ENCODE measurements around the gene HPS5.
"Not testable (repeated sequence)": the region's sequence is repeated elsewhere in the genome, so short reads cannot be mapped to it uniquely, and the experiment has no call there.

The HPS5 gene

GRCh38 chr11:18269252-18269651, 52.7 kb downstream of the HPS5 start:
- DNase-seq: not testable (repeated sequence)

DNA sequence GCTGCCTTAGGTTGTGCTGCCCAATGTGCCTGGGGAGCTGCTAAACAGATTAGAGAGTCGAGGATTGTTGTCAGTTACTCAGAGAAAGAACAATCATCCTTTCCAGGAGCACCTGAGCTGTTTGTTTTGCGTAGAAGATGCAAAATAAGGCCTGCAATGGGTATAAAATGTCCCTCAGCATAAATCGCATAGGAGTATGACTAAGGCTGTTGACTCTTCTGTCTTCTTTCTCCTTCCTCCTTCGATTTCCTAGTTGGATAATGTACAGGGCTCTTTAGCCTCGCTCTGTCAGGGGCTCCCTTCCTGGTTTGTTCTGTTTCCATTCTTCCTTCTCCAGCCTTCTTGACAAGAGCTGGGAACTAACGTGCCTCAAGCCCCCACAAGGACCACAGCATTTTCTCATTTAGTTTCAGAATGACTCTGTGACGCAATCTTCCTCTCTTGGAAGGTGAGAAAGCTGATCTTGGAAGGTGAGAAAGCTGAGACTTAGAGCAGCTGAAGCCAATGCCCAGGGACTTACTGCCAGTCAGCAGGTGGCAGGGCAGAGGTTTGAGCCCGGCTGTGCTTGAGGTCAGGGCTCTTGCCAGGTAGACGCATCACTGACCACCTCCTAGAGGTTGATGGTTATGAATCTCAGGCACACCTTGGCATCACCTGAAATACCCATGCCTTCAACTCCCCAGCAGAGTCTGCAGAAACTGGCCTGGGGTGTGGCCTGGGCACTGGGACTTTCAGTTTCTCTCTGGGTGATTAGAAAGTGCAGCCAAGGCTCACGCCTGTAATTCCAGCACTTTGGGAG, 54.4 kb downstream of the HPS5 start:
- not testable (repeated sequence) for DNase-seq

DNA sequence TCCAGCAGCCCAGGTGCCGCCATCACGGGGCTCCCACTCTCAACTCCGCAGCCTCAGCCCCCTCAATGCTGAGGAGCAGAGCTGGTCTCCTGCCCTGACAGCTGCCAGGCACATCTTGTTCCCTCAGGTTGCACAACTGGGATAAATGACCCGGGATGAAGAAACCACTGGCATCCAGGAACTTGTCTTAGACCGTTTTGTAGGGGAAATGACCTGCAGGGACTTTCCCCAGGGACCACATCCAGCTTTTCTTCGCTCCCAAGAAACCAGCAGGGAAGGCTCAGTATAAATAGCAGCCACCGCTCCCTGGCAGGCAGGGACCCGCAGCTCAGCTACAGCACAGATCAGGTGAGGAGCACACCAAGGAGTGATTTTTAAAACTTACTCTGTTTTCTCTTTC, 56.0 kb downstream of the HPS5 start, which contains the start of gene SAA1:
Gene SAA1, plus strand, starts transcription at position 316 of the 400 bp plus-strand sequence. CDS start 624 bp downstream, outside the sequence.
- no peak for DNase-seq

GRCh38 chr11:18264677-18265555, 57.0 kb downstream of the HPS5 start:
- no peak for DNase-seq

DNA sequence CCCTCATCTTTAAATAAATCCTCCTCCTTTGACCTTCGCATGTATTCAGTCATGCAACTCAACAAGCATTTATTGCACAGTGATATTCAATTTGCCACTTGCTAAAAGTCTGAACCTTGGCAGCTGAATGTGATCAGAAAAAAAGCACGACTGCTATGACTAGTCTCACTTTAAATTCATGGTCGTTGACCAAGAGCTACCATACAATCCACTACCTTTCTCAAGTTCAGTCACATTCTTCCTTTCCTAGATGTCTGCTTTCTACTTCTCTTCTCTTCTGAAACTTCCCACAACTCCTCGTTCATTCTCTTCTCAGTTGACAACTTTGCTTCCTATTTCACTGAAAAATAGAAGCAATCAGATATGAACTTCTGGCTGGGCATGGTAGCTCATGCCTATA, 57.9 kb downstream of the HPS5 start:
- DNase-seq: no peak

DNA sequence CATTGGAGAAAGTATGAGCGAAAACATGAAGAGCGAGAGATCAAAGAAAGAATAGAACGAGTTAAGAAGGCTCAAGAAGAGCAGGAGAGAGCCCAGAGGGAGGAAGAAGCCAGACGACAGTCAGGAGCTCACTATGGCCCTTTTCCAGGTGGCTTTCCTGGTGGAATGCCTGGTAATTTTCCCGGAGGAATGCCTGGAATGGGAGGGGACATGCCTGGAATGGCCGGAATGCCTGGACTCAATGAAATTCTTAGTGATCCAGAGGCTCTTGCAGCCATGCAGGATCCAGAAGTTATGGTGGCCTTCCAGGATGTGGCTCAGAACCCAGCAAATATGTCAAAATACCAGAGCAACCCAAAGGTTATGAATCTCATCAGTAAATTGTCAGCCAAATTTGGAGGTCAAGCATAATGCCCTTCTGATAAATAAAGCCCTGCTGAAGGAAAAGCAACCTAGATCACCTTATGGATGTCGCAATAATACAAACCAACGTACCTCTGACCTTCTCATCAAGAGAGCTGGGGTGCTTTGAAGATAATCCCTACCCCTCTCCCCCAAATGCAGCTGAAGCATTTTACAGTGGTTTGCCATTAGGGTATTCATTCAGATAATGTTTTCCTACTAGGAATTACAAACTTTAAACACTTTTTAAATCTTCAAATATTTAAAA, 59.1 kb downstream of the HPS5 start:
- not testable (repeated sequence) for DNase-seq

DNA sequence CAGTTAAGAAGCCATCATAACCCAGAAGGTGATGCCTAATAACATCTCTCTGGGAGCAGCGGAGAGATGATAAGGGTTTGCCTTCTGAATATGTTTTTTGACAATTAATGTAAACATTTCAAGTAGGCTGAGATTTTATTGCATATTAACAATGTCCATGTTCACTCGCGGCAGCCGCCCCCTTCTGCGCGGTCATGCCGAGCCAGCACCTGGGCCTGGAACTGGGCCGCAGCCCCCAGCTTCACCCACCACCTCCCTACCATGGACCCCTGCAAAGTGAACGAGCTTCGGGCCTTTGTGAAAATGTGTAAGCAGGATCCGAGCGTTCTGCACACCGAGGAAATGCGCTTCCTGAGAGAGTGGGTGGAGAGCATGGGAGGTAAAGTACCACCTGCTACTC, 60.2 kb downstream of the HPS5 start:
- DNase-seq: no peak

- no peak for DNase-seq
Measured at GRCh38 chr11:18259259-18259658, 62.7 kb downstream of the HPS5 start.

DNA sequence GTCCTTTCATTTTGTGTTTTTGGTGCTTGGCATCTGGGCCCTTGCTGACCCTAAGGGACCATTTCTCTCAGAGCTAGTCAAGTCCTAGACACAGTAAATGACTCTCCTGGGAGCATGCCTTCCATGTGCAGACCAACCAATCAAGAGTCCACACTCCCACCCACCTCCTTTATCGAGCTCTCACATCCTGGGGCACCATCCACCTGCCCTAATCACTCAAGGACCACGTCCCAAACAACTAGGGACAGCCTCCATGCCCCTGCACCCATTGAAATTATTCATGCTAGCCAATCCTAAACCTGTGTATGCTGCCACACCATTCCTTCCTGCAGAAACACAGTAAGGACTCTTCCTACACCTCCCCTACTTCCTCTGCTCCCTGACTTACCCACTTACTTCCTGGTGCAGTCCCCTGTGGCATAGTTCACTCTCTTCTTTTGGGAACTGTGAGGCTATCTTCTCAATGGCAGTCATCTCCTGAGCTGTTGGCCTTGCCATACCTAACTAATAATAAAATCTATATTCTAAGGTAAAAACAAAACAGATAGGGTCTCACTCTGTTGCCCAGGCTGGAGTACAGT, 67.1 kb downstream of the HPS5 start:
- DNase-seq: no peak

- no peak for DNase-seq
Measured at GRCh38 chr11:18253778-18254338, 68.1 kb downstream of the HPS5 start.

DNA sequence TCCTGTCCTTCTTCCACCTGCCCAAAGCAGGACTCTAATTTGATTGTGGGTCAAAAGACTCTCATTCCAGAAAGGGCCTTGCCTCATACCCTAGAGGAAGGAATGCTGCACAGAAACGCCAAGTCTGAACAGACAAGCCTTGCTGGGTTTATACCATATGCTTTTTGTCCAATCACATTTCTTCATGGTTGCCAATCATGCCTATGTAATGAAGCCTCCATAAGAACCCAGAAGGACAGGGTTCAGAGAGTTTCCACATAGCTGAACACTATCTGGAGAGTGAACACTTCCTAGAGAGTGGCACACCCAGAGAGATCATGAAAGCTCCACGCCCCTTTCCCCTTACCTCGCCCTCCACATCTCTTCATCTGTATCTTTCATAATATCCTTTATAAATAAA, 68.7 kb downstream of the HPS5 start:
- DNase-seq: no peak

GRCh38 chr11:18248561-18248960, 73.4 kb downstream of the HPS5 start, which contains the start of gene SAA2:
Gene SAA2 (minus strand): TSS chr11:18248668. CDS start chr11:18248011, 657 bp downstream.
- DNase-seq: no peak

GRCh38 chr11:18247191-18247581, 74.8 kb downstream of the HPS5 start:
- DNase-seq: not testable (repeated sequence)

- not testable (repeated sequence) for DNase-seq
Measured at GRCh38 chr11:18246379-18247190, 75.4 kb downstream of the HPS5 start.

- no peak for DNase-seq
Measured at GRCh38 chr11:18245396-18245795, 76.5 kb downstream of the HPS5 start.

- peak; percentile 27 for DNase-seq
Measured at GRCh38 chr11:18243783-18244362, 78.1 kb downstream of the HPS5 start.

- DNase-seq: no peak
Measured at GRCh38 chr11:18239655-18240054, 82.3 kb downstream of the HPS5 start.

DNA sequence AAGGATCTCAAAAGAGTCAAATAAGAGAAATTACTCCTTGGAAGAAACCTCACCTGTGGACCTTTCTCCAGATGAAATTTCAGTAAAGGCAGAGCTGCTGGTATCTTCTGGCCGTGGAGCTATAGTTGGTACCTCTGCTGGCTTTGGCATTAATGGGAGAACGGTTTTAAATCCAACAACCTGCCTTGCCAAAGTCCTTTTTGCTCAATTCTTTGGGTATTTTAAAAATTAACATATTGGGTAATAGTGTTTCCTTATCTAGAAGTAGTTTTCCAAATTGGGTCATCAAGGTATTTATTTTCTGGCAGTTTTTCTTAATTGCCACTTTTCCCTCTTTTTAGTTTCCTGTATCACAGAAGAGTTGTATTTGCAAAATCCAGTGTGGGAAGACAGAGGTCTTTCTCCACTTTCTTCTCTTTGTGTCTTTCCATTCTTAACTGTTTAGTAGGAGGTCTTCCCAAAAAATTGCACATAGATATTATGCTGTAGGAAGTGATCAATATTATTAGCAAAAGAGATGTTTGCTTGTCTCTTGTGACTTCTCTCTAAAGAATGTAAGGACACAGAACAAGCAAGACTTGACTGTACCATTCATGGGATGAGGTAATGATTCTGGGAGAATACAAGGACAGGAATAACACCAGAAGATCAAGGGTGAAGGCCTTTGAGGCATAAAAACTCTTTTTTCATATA, 85.1 kb downstream of the HPS5 start, which contains the start of gene SAA4:
Gene SAA4, minus strand, starts transcription at position 139 of the 693 bp plus-strand sequence. CDS start 876 bp downstream, outside the sequence.
- no peak for DNase-seq

DNA sequence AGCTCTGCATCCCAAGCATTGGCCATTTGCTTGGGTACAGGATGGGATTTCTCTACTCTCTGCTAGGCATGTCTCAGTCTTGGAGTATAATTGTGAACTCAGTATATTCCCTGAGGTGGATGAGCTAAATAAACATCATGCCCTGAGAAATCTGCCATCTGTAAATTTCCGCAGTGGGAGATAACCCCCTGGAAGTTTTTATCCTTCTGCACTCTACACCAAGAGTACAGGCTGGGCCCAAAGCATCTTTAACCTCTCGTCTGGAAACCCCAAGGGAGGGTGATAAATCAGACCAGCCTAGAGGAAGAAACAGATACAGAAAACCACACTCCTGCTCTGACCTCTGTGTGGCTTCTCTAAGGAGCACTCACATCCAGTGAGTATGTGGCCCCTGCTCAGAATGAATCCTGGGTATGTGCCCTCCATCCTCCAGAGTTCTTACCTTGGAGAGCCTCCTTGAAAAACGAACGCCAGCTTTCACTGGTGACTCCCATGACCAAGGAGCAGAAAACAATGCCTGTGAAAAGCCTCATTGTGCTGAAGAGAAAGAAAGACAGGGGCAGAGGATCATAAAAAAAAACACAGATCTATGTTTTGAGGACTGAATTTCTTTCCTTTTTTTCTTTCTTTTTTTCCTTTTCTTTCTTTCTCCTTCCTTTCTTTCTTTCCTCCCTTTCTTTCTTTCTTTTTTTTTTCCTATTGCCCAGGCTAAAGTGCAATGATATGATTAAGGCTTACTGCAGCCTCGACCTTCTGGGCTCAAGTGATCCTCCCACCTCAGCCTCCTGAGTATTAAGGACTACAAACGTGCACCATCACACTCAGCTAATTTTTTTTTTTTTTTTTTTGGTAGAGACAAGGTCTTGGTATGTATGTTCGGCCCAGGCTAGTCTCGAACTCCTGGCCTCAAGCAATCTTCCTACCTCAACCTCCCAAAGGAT, 86.3 kb downstream of the HPS5 start:
- no peak for DNase-seq
